NT2/D1 (cell line): ENCODE measurements around the gene UGT1A10.

Experiments
- SUZ12 ChIP-seq: IDR thresholded peaks from 2 replicates; pipeline ENCODE4 v1.6.1; 2011; ENCODE audit not compliant: insufficient read length, insufficient read depth; ENCODE audit errors: extremely low read depth
- YY1 ChIP-seq: IDR thresholded peaks from 2 replicates; pipeline ENCODE4 v1.6.1; 2011; ENCODE audit not compliant: insufficient read length, insufficient read depth
- ZNF274 ChIP-seq: IDR thresholded peaks from 2 replicates; pipeline ENCODE4 v1.6.1; 2011; ENCODE audit warnings: mild to moderate bottlenecking, low read depth, low read length

GRCh38 chr2:233814056-233814835 is 178.0 kb downstream of the UGT1A10 start:
- no peak for TF ChIP-seq ZNF274
- no peak for TF ChIP-seq YY1
- no peak for TF ChIP-seq SUZ12
